Stimulated activated CD4-positive, alpha-beta T cell treated with anti-CD3 and anti-CD28 coated beads, TNF-alpha, amount 100 ng/mL, for 4 hours (primary cell): ENCODE measurements around the gene PTPRN.

Source experiments
- DNase-seq, 3 experiments: peaks; one replicate each; pipeline ENCODE4 v3.0.0-alpha.2; 2020; ENCODE audit warnings: low read depth in 3 of 3

Gene PTPRN

DNA sequence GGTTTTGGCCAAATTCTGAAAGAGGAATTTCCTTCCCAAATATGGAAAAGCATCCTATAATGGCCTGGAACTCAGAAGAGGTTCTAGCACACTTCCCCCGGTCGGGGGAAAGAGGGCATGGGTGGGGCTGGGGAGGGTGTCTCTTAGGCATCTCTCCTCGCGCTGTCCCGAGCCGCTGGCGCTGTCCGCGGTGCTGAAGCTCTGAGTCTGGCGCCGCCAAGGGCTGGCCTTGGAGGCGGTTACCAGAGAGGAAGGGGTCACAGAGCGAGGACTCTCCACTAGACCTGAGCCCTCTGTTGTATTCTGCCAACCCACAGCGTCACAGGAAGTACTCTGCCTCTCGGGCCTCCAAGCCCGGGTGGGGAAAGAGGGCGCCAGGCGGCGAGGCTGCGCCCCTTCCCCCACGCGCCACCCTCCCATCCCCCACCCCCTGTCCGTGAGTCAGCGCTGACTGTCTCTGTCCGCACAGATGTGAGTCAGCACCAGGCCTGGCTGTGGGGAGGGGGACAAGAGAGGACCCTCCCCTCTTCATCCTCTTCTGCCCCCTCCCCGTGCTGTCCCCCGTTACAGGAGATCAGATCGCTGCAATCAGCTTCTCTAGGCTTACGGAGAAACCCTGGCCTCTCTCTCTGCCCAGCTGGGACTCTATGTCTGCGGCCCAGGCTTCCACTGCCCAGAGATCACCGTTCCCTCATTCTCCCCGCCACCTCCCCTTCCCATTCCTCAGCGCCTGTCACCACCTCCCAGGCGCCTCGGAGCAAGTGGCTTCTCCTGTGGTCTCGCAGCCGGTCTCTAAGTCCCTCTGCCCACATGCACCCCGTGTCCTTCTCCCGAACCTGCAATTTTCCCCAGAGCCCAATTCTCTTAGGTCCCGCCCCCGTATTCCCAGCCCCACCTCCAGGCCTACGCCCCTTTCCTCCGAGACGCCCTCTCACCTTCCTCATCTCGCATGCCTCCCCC is 779 bp downstream of the PTPRN start:
- DNase-seq: peak in 2 of 3 experiments; percentile 27 to 47

DNA sequence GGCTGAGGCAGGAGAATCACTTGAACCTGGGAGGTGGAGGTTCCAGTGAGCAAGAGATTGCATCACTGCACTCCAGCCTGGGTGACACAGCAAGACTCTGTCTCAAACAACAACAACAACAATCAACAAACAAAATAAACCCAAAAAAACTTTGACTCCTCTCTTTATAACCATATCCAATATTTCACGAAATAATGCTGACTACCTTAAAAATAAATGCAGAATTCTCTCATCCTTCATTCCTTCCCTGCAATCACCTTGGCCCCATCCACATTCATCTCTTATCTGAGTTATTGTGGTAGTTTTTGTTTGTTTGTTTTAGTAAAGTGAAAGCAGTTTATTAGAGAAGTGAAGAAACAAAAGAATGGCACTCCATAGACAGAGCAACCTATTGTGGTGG is 3.2 kb downstream of the PTPRN start:
- no peak for DNase-seq

- no peak for DNase-seq
These were observed 5.0 kb downstream of the PTPRN start for GRCh38 chr2:219304223-219304622.

DNA sequence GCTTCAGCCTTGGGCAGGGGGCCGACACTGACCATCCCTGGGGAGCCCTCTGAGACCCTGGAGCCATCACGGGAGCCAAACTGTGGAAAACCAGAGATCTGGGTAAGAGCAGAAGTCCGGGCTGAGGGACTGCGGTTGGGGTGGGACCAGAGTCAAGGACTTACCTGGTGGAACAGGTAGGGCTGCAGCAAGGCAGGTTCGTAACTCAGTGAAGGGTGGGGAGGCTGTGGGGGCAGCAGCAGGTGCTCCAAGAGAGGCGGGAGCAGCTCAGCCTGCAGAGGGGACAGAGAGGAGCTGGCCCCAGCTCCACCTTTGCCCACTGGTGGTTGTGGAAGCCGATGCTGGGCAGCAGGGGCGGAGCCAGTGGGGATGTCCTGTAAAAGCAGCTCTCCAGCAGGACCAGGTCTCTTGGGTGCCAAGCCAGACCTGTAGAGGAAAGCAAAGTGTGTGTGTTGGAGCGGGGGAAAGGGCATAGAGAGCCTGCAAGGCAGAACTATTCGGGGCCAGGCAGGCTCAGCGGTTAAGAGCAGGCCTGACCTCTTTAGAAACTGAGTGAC is 6.7 kb downstream of the PTPRN start:
- no peak for DNase-seq

DNA sequence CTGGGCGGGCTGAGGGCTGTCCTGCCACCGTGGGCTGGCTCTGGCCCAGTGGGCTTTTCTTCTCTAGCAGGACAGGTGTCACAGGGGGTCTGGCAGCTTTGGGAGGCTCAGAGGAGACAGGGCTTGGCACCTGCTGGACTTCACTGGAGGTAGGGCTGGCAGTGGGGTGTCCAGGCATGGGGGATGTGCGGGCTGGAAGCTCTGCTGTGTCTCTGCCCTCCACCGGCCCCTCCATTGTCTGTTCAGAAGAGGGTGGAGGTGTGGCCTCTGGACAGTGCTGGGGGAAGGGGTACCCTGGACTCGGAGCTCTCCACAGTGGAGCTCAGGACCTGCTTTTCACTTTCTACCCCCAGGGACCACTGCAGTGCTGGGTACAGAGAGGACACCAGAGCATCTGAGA is 9.2 kb downstream of the PTPRN start:
- DNase-seq: no peak

- DNase-seq: no peak
These were observed 9.8 kb downstream of the PTPRN start for GRCh38 chr2:219299372-219299760.

DNA sequence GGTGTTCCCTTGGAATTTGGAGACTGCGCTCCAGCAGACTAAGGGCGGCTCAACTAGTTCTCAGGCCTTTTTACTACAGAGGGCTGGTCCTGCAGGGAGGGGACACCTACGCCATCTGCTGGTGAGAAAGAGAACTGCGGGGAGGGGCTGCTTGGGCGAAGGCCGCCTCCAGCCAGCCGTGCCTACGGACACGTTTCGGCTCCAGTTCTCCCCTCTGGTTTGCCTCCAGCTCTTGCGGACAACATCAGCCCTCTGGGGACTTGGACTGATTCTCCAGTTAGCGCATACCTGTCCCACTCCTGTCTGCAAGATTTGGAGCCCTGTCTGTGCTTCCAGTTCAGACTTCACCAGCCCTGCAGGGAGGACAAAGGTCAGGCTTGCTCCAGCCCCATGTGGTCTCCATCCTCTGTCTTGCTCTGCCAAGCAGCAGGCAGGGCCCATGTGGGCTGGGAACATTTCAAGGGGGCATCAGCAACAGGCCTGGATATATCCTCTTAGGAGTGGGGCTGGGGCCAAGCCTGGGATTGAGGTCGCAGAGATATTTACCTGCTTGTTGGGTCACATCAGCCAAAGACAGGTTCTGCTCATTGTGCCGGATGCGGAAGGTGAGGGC is 10.3 kb downstream of the PTPRN start:
- DNase-seq: peak; percentile 77 to 83 (median 83)

- DNase-seq: no peak
These were observed 11.3 kb downstream of the PTPRN start for GRCh38 chr2:219297766-219298456.

- no peak for DNase-seq
These were observed 12.4 kb downstream of the PTPRN start for GRCh38 chr2:219296631-219297391.

- DNase-seq: no peak
These were observed 13.1 kb downstream of the PTPRN start for GRCh38 chr2:219296142-219296541.

- peak; percentile 77 to 84 (median 78) for DNase-seq
These were observed 14.5 kb downstream of the PTPRN start for GRCh38 chr2:219294356-219295351.

DNA sequence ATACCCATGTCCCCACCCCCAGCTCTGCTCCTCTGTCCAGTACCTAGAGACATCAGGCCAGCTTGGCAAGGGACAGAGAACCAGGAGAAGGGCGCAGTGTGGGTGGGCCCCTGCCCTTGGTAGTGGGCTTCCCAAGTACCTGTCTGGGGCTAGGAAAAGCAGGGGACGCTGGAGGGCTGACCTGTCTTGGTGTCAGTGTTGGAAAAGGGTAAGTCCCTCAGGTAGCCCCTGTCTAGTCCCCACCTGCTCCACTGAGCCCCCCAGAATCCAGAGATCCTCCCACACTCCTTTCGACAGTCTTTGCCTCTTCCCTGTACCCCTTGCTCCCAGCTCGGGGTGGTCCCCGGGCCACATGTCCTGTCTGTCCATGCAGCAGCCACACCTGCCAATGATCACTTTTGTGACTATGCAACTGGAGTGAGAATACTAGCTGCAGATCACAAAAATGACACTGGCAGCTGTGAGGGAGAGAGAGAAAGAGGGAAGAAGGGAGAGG is 15.4 kb downstream of the PTPRN start:
- no peak for DNase-seq

DNA sequence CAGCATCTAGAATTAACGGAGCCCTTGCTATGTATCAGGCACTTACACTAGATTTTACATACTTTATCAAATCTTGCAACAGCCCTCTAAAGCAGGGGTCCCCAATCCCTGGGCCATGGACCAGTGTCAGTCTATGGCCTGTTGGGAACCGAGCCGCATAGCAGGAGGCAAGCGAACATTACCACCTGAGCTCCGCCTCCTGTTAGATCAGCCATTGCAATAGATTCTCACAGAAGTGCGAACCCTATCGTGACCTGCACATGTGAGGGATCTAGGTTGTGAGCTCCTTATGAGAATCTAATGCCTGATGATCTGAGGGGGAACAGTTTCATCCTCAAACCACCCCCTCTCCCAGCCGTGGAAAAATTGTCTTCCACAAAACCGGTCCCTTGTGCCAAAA is 16.6 kb downstream of the PTPRN start:
- DNase-seq: no peak

DNA sequence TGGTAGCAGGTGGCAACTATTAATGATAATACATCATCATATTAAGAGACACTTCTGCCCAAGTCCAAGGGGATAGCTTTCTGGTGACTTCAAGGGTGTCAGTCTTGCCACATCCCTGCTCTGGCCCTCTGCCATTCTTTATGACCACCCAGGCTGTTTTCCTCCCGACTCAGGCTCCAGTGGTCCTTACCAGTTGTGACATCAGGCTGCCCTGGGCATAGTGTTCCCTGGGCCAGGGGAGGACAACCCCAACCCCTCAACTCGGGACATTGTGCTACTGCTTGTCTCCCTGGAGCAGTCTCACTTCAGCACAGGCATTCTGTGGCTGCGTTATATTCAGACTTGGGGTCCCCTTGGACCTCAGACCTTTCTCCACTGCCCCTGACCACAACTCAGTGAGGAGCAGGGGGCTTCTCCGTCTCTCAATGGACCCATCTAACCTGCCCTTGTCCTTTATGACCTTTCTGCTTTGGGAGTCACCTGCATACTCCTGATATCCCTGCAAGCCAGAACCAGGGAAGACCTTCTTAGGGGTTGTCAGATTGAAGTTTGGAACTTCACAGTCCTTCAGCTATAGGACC is 17.2 kb downstream of the PTPRN start:
- no peak for DNase-seq

GRCh38 chr2:219291394-219291793 is 17.8 kb downstream of the PTPRN start:
- no peak for DNase-seq

- no peak for DNase-seq
These were observed 18.6 kb downstream of the PTPRN start for GRCh38 chr2:219290381-219291171.

- DNase-seq: no peak
These were observed 19.5 kb downstream of the PTPRN start for GRCh38 chr2:219289537-219290361.

GRCh38 chr2:219289195-219289536 is 20.0 kb downstream of the PTPRN start:
- DNase-seq: no peak
